ENCODE results near the gene GRID2. TPM values are rescaled to one million over a fixed set of nuclear protein-coding genes. Genes with fewer than 3 reads are reported as not detected.

GRID2 gene
- polyA plus RNA-seq, 3 donors from 2014 or later = not detected

DNA sequence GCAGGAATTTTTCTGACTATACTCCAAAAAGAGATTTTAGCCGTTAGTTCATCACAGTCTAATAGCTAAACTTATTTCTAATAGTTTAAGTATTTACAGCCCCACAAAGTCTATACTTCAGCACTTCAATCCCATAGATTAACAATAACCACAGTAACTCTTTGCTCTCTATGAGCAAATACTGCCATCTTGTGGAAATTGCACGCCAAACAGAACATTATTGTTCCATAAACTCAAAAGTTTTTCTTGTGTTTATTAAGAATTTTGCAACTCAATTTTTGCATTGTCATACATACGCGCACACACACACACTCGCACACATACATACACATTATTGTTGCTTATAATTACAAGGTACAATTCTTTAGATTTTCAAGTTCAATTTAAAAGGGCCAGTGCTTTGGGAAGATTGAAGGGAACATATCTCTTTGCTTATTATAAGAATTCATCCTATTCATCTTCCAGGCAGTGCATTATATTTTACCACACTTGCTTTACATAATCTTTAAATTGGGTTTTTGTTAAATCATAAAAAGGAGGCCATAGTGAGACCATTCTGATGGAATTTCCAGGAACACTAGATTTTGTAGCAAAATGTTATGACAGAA, 1461.0 kb downstream of the GRID2 start:
- Mint-ChIP-seq H3K27me3 (ENCODE audit: low read depth in 3 of 3) (peaks cover 0 to 2% (median 1%) of the 10 kb centered on the region in 3 donors), H3K4me3 (no peak overlapping the region), H3K27ac (no peak overlapping the region), H3K4me1 (no peaks in the 10 kb centered on the region), H3K36me3 (no peaks in the 10 kb centered on the region), H3K9me3 (peaks cover 0 to 5% (median 3%) of the 10 kb centered on the region in 6 donors)
- no peak for DNase-seq

DNA sequence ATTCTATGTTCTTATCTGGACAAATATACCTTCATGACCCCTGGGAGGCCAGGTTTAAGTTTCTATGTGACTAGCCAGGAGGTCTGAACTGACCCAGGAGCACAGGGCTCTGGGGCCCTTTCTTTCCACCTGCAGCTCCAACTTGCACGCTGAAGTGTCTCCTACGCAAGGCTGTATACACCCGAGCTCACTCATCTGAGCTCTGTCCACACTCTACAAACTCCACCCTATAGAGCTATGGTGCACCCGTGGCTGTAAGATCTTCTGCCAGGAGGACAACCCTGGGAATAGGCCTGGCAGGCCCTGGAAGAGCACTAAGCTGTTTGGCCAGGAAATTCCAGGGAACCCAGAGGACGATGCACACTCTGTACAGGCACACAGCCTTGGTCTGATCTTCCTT, 1464.2 kb downstream of the GRID2 start:
- no peak overlapping the region for H3K4me3 Mint-ChIP-seq
- no peaks in the 10 kb centered on the region for H3K4me1 Mint-ChIP-seq
- H3K27ac Mint-ChIP-seq = no peak overlapping the region
- no peaks in the 10 kb centered on the region for H3K36me3 Mint-ChIP-seq
- H3K9me3 Mint-ChIP-seq = peaks cover 0 to 4% (median 2%) of the 10 kb centered on the region in 6 donors
- peaks cover 0 to 4% (median 1%) of the 10 kb centered on the region in 3 donors for H3K27me3 Mint-ChIP-seq (ENCODE audit: low read depth in 3 of 3)
- no peak for DNase-seq

DNA sequence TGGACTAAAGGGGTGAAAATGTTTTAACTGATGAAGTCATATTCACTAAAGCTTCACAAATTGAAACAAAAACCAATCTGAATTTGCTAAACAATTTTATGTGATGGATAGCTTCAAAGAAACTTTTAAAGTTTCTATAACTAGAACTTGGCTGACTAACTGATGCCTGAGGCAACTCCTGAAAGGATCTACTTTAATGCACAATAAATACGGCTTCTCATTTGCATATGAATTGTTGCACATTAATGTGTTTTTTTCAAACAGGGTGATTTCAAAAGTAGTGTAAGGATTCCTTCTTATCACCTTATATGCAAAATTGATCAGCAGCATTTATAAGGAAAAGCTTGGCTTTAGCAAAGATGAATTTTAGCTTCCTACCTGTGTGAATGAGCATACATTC, 1466.4 kb downstream of the GRID2 start:
- no peak overlapping the region for H3K4me3 Mint-ChIP-seq
- no peak overlapping the region for H3K27ac Mint-ChIP-seq
- peaks cover 0 to 3% (median under 1%) of the 10 kb centered on the region in 6 donors for H3K9me3 Mint-ChIP-seq
- H3K36me3 Mint-ChIP-seq = no peaks in the 10 kb centered on the region
- H3K4me1 Mint-ChIP-seq = no peaks in the 10 kb centered on the region
- H3K27me3 Mint-ChIP-seq (ENCODE audit: low read depth in 3 of 3) = peaks cover 0 to 4% (median 1%) of the 10 kb centered on the region in 3 donors
- no peak for DNase-seq

DNA sequence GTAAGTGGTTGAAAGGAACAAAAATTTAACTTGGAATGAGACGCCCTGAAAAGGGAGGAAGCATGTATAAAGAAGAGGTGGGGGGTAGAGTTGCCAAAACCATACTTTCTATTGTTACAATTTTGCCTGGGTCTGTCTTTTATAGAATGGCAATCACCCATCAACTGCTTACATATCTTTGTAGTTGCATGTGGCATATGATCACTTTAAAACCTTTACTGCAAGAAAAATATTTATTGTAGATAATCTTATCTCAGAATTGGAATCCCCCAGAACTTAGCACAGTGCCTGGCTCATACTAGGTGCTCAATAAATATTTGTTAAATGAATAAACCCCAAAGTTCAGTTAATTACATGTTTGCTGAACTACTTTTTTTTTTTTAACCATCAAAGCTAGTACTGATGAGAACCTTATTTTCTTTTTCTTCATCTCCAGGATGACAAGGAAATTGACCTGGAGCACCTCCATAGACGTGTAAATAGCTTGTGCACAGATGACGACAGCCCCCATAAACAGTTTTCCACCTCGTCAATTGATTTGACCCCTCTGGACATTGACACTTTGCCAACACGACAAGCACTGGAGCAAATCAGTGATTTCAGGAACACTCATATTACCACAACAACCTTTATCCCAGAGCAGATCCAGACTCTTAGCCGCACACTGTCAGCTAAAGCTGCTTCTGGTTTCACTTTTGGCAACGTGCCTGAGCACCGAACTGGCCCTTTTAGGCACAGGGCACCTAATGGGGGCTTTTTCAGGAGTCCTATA, 1468.1 kb downstream of the GRID2 start:
- Mint-ChIP-seq H3K36me3 (no peaks in the 10 kb centered on the region), H3K4me3 (no peak overlapping the region), H3K4me1 (no peaks in the 10 kb centered on the region), H3K9me3 (peaks cover 0 to 4% (median under 1%) of the 10 kb centered on the region in 6 donors), H3K27me3 (ENCODE audit: low read depth in 3 of 3) (peaks cover 0 to 4% (median 1%) of the 10 kb centered on the region in 3 donors), H3K27ac (no peak overlapping the region)
- DNase-seq = no peak

DNA sequence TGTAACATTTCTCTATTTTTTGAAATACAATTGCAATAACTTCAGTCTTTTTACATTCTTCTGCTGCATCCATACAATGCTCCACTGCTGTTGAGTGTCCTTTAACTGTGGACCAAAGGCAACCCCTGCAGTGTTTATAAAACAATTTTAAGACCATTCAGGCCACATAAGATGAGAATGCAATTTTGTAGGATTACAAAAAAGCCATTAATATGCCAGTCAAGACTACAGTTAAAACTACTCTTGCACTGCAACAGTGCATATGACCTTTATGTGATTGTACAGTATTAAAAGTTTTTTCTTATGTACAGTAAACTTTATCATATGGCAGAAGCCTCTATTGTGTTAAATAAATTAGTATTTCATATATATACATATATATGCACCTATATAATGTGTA, 1469.1 kb downstream of the GRID2 start:
- DNase-seq = no peak
- H3K4me3 Mint-ChIP-seq = no peak overlapping the region
- H3K27me3 Mint-ChIP-seq (ENCODE audit: low read depth in 3 of 3) = peaks cover 0 to 6% (median 0%) of the 10 kb centered on the region in 3 donors
- peaks cover 0 to 7% (median under 1%) of the 10 kb centered on the region in 6 donors for H3K9me3 Mint-ChIP-seq
- no peaks in the 10 kb centered on the region for H3K4me1 Mint-ChIP-seq
- no peaks in the 10 kb centered on the region for H3K36me3 Mint-ChIP-seq
- H3K27ac Mint-ChIP-seq = no peak overlapping the region

DNA sequence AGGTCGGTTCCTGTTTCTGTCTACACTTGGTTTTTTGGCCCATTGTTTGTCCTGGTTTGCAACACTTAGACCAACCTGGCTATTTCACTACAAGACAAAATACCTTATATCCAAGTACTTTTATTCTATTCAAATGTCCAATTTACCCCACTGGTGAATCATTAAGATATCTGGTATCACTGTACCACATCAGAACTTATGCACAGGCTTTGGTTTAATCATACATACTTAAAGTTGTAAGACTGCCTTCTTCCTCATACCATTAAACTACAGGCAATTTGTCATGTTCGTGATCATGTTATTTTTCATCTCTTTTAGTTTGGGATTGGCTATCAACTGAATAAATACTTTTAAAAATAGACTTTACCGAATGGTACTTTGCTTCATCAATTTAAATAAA, 1471.8 kb downstream of the GRID2 start:
- Mint-ChIP-seq H3K9me3 (peaks cover 0 to 12% (median 4%) of the 10 kb centered on the region in 6 donors), H3K27ac (no peak overlapping the region)
- no peak for DNase-seq

DNA sequence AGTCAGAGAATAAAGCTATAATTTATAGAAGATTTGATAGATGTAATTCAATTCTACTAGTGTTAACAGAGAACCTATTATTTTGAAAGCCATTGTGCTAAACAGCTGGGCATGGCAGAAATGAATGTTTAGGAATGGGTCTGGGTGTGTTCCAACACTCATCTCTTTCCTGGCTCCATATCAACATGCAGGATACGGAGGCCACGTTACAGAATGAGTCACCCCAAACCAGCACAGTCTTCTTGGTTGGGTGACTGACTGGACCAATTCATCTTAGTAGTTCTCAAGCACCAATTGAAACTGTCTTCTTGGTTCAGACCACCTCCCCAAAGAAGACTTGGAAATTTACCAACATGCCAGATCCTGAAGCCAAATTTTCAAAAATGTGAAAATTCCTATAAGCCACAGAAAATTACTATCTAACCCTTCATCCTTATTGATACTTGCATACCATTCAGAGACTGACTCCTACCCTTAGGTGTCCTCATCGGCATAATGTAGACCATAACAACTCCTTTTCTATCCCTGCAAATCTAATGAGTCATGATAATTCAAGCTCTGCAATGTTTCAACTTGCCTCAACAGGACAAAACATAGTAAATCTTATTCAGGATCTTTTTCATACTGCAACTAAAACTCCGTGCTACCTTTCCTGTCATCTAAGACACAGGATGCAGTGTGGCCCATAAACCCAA, 1472.8 kb downstream of the GRID2 start:
- DNase-seq = no peak
- H3K4me1 Mint-ChIP-seq = no peaks in the 10 kb centered on the region
- no peak overlapping the region for H3K27ac Mint-ChIP-seq
- peaks cover 0 to 2% (median 0%) of the 10 kb centered on the region in 3 donors for H3K27me3 Mint-ChIP-seq (ENCODE audit: low read depth in 3 of 3)
- no peaks in the 10 kb centered on the region for H3K36me3 Mint-ChIP-seq
- H3K4me3 Mint-ChIP-seq = no peak overlapping the region
- peaks cover 0 to 12% (median 7%) of the 10 kb centered on the region in 6 donors for H3K9me3 Mint-ChIP-seq

More for the DNA sequence above, 1471.8 kb downstream of the GRID2 start:
- Mint-ChIP-seq H3K36me3 (no peaks in the 10 kb centered on the region), H3K27me3 (ENCODE audit: low read depth in 3 of 3) (peaks cover 0 to 3% (median 0%) of the 10 kb centered on the region in 3 donors), H3K4me1 (no peaks in the 10 kb centered on the region), H3K4me3 (no peak overlapping the region)

DNA sequence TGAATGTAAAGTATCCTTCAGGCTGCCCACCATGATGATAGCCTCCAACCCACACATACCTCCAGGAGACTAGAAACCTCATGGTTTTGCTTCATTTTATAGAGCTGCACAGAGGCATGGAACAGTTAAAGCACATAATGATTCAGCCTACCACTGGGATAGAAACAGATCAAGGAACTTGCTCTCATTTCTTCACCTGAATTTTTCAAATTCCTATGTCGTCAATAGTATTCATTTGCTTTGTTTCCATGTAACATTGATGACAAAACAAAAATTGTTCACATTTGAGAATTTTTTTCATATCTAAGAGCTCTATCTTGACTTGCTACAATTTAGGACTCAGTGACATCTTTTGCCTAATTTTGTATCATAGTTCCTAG, 1473.3 kb downstream of the GRID2 start:
- no peak overlapping the region for H3K4me3 Mint-ChIP-seq
- no peak for DNase-seq
- no peak overlapping the region for H3K27ac Mint-ChIP-seq
- peaks cover 0 to 2% (median 0%) of the 10 kb centered on the region in 3 donors for H3K27me3 Mint-ChIP-seq (ENCODE audit: low read depth in 3 of 3)
- H3K4me1 Mint-ChIP-seq = no peaks in the 10 kb centered on the region
- H3K36me3 Mint-ChIP-seq = no peaks in the 10 kb centered on the region
- H3K9me3 Mint-ChIP-seq = peaks cover 0 to 12% (median 7%) of the 10 kb centered on the region in 6 donors

DNA sequence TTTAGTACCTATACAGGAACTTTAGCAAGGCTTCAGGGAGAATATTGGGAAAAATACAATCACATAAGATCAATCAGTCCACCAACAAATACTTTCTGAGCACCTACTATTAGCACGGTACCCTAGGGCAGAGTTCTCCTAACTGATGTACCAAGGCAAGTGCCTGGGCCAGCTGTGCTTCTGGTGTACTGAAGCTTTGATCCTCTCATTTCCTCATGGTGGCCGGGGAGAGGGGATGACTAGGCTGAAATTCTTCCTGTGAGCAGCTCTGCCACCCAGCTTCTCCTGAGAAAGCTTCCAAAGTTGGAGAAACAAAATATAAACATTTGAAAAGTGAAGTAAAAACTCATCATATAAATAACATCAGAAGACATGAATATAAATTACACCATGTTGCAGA, 1475.5 kb downstream of the GRID2 start:
- H3K36me3 Mint-ChIP-seq = no peaks in the 10 kb centered on the region

DNA sequence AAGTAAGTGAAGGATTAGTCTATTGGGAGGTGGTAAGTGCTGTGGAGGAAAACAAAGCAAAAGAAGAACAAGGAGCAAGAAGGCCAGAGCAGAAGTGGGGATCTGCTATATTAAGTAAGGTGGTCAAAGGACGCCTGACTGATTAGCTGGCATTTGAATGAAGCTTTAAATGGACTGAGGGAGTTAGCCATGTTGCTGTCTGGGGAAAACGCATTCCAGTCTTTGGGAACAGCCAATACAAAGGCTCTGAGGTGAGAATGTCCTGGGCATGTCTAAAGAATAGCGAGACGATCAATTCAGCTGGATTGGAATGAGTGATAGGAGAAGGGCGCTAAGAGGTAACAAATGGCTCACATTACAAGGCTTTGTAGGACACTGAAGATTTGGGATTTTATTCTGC, 1476.3 kb downstream of the GRID2 start:
- Mint-ChIP-seq H3K36me3 (no peaks in the 10 kb centered on the region), H3K4me3 (no peak overlapping the region), H3K9me3 (peaks cover 0 to 12% (median 6%) of the 10 kb centered on the region in 6 donors), H3K27me3 (ENCODE audit: low read depth in 3 of 3) (peaks cover 0 to 2% (median 0%) of the 10 kb centered on the region in 3 donors), H3K4me1 (no peaks in the 10 kb centered on the region), H3K27ac (no peak overlapping the region)
- no peak for DNase-seq

More for the DNA sequence above, 1475.5 kb downstream of the GRID2 start:
- no peak overlapping the region for H3K27ac Mint-ChIP-seq
- H3K4me3 Mint-ChIP-seq = no peak overlapping the region
- H3K27me3 Mint-ChIP-seq (ENCODE audit: low read depth in 3 of 3) = peaks cover 0 to 2% (median 0%) of the 10 kb centered on the region in 3 donors
- H3K9me3 Mint-ChIP-seq = peaks cover 0 to 12% (median 6%) of the 10 kb centered on the region in 6 donors
- no peaks in the 10 kb centered on the region for H3K4me1 Mint-ChIP-seq
- no peak for DNase-seq

DNA sequence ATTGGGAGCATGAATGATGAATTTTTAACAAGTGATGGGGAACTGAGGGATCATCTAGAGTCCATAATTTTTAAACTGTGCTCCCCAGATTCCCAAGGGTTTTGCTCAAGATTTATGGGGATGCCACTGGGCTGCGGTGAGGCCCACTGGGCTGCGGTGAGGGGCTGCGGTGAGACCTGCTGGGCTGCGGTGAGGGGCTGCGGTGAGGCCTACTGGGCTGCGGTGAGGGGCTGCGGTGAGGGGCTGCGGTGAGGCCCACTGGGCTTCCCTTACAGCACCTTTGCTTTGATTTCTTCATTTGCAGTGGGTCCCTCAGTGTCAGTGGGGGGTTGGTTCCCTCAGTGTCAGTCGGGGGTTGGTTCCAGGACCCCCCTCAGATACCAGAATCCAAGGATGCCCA, 1477.4 kb downstream of the GRID2 start:
- Mint-ChIP-seq H3K4me1 (no peaks in the 10 kb centered on the region), H3K4me3 (no peak overlapping the region), H3K27ac (no peak overlapping the region), H3K27me3 (ENCODE audit: low read depth in 3 of 3) (peaks cover 0 to 2% (median 0%) of the 10 kb centered on the region in 3 donors), H3K9me3 (peaks cover 0 to 12% (median 6%) of the 10 kb centered on the region in 6 donors), H3K36me3 (no peaks in the 10 kb centered on the region)
- DNase-seq = no peak

DNA sequence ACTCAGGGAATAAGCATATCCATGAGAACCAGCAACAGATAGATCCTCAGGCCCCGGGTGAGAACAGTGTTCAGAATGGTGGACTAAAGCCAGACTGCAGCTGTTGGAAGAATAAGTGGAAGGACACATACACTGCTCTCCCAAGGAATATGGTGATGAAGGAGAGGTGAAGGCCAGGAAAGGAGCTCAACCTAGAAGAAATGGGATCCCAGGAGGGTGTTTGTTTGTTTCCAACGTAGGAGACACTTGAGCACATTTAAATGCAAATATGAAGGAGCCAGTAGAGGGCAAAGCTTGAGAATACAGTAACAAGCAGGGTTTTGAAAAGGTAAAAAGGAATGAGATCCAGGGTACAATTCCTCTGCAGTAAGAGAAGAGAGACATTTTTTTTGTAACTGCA, 1482.4 kb downstream of the GRID2 start:
- Mint-ChIP-seq H3K4me3 (no peak overlapping the region), H3K36me3 (no peaks in the 10 kb centered on the region), H3K4me1 (no peaks in the 10 kb centered on the region), H3K27me3 (ENCODE audit: low read depth in 3 of 3) (no peaks in the 10 kb centered on the region), H3K9me3 (peaks cover 0 to 3% (median 0%) of the 10 kb centered on the region in 6 donors), H3K27ac (no peak overlapping the region)
- DNase-seq = no peak

DNA sequence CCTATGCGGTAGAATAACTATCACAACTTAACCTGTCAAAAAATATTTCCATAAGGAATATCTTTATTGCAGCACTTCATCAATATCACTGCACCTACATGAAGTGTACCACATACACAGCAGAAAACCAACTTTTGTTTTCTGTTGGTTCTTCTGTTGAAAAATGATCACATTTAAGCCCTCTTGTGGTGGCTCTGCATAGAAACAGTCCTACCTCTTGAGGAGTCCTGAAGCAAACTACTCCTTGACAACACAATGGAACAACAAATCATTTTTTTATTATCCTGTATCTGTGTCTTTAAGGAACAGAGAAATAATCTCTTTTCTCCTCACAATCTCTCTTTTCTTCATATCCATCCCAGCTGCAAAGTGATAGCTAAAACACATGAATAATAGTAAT, 1484.9 kb downstream of the GRID2 start:
- no peak for DNase-seq
- Mint-ChIP-seq H3K9me3 (peaks cover 0 to 3% (median 0%) of the 10 kb centered on the region in 6 donors), H3K4me3 (no peak overlapping the region), H3K27me3 (ENCODE audit: low read depth in 3 of 3) (no peaks in the 10 kb centered on the region), H3K27ac (no peak overlapping the region), H3K36me3 (no peaks in the 10 kb centered on the region), H3K4me1 (no peaks in the 10 kb centered on the region)
